Neural cell (in vitro differentiated cells): ENCODE results near the gene SUFU. TPM values are rescaled to one million over a fixed set of nuclear protein-coding genes. Genes with fewer than 3 reads are reported as not detected.
A peak's percentile ranks its signal among the peaks of the same experiment; 100 is the strongest.

ENCODE experiments used
- H2AFZ ChIP-seq: fragments of 200-600, 300-800 bp; sonication (generic), shearing (Covaris generic); 2 replicates; pipeline ENCODE4 v1.6.0; 2014; ENCODE audit warnings: low read depth, mild to moderate bottlenecking, antibody characterized with exemption, low read length, moderate library complexity
- H3F3A ChIP-seq: fragments of 200-600 bp; shearing (Covaris generic); 2 replicates; pipeline ENCODE4 v1.6.1; 2016; ENCODE audit warnings: mild to moderate bottlenecking, moderate library complexity, mixed read lengths, antibody characterized with exemption, low read length; ENCODE audit not compliant: insufficient read depth, poor library complexity, severe bottlenecking
- H3K27ac ChIP-seq: fragments of 200-600, 300-800 bp; sonication (generic), shearing (Covaris generic); 2 replicates; pipeline ENCODE4 v1.5.1; 2014; ENCODE audit warnings: mild to moderate bottlenecking, low read length, moderate library complexity
- H3K27me3 ChIP-seq: fragments of 300-800, 200-600 bp; sonication (generic), shearing (Covaris generic); 2 replicates; pipeline ENCODE4 v1.6.0; 2014; ENCODE audit warnings: mild to moderate bottlenecking, low read depth, low read length, moderate library complexity; ENCODE audit not compliant: insufficient read depth
- H3K36me3 ChIP-seq: fragments of 300-800, 200-600 bp; sonication (generic), shearing (Covaris generic); 2 replicates; pipeline ENCODE4 v1.5.1; 2014; ENCODE audit warnings: mild to moderate bottlenecking, antibody characterized with exemption, low read length, moderate library complexity; ENCODE audit not compliant: insufficient read depth
- H3K4me2 ChIP-seq: fragments of 300-800, 200-600 bp; sonication (generic), shearing (Covaris generic); 2 replicates; pipeline ENCODE4 v1.6.0; 2014; ENCODE audit warnings: mild to moderate bottlenecking, low read length
- H3K4me3 ChIP-seq: fragments of 300-800, 200-600 bp; sonication (generic), shearing (Covaris generic); 2 replicates; pipeline ENCODE4 v1.5.1; 2014; ENCODE audit warnings: mild to moderate bottlenecking, low read length, moderate library complexity
- H3K79me2 ChIP-seq: fragments of 200-600 bp; shearing (Covaris generic); replicated peaks from 2 replicates; pipeline ENCODE4 v1.6.0; 2014; ENCODE audit warnings: mild to moderate bottlenecking, low read length, moderate library complexity; ENCODE audit not compliant: insufficient read depth
- H3K9ac ChIP-seq: fragments of 300-800, 200-600 bp; sonication (generic), shearing (Covaris generic); 2 replicates; pipeline ENCODE4 v1.6.1; 2016; ENCODE audit warnings: mild to moderate bottlenecking, low read length, mixed read lengths
- H3K9me2 ChIP-seq: fragments of 200-600 bp; shearing (Covaris generic); 2 replicates; pipeline ENCODE4 v1.6.1; 2016; ENCODE audit warnings: mild to moderate bottlenecking, low read length, mixed read lengths; ENCODE audit not compliant: insufficient read depth
- H3K9me3 ChIP-seq: fragments of 200-600, 300-800 bp; sonication (generic), shearing (Covaris generic); 2 replicates; pipeline ENCODE4 v1.6.1; 2016; ENCODE audit warnings: mild to moderate bottlenecking, mixed run types, low read length, moderate library complexity, mixed read lengths
- H4K20me1 ChIP-seq: fragments of 200-600 bp; shearing (Covaris generic); 2 replicates; pipeline ENCODE4 v1.6.1; 2016; ENCODE audit warnings: mild to moderate bottlenecking, mixed run types; ENCODE audit not compliant: insufficient read depth
- CTCF ChIP-seq: fragments of 450-650 bp; IDR thresholded peaks from 2 replicates; pipeline ENCODE4 v1.5.1; 2014; ENCODE audit warnings: antibody characterized with exemption, mild to moderate bottlenecking, moderate library complexity; ENCODE audit not compliant: poor library complexity, severe bottlenecking
- EP300 ChIP-seq: fragments of 450-650 bp; conservative IDR thresholded peaks from 2 replicates; pipeline ENCODE4 v1.6.1; 2014; ENCODE audit warnings: antibody characterized with exemption, mild to moderate bottlenecking, moderate library complexity; ENCODE audit not compliant: poor library complexity, severe bottlenecking
- EZH2 ChIP-seq: fragments of 200-600, 300-800 bp; shearing (Covaris generic), sonication (generic); IDR thresholded peaks from 2 replicates; pipeline ENCODE4 v1.6.1; 2014; ENCODE audit warnings: antibody characterized with exemption, low read length, borderline replicate concordance, mild to moderate bottlenecking; ENCODE audit not compliant: insufficient read depth, poor library complexity, severe bottlenecking
- MXI1 ChIP-seq: fragments of 450-650 bp; conservative IDR thresholded peaks from 2 replicates; pipeline ENCODE4 v1.6.1; 2014; ENCODE audit warnings: antibody characterized with exemption, mild to moderate bottlenecking; ENCODE audit not compliant: poor library complexity, severe bottlenecking
- POLR2AphosphoS5 ChIP-seq: IDR thresholded peaks from 2 replicates; pipeline ENCODE4 v1.6.1; 2012
- RAD21 ChIP-seq: fragments of 450-650 bp; conservative IDR thresholded peaks from 2 replicates; pipeline ENCODE4 v1.6.1; 2014; ENCODE audit warnings: antibody characterized with exemption, mild to moderate bottlenecking, moderate library complexity
- REST ChIP-seq: IDR thresholded peaks from 2 replicates; pipeline ENCODE4 v1.6.1; 2012; ENCODE audit warnings: borderline replicate concordance
- SMC3 ChIP-seq: fragments of 450-650 bp; conservative IDR thresholded peaks from 2 replicates; pipeline ENCODE4 v1.6.1; 2014; ENCODE audit warnings: antibody characterized with exemption, mild to moderate bottlenecking, moderate library complexity; ENCODE audit not compliant: poor library complexity
- TAF1 ChIP-seq: IDR thresholded peaks from 2 replicates; pipeline ENCODE4 v1.6.1; 2012; ENCODE audit warnings: low read depth
- polyA plus RNA-seq: library from polyadenylated mRNA; depleted of rRNA; stranded (reverse); fragments of >200 nt; gene quantifications from 2 replicates; pipeline ENCODE4 v1.2.3, GENCODE V29; 2014

The SUFU gene
- polyA plus RNA-seq, 1 donor from 2014 or later: 4.8 TPM

- Histone ChIP-seq H3K4me3 (peak overlapping the region; percentile 44), H2AFZ (no peak overlapping the region), H4K20me1 (no peaks in the 10 kb centered on the region), H3K4me2 (no peak overlapping the region), H3K36me3 (no peaks in the 10 kb centered on the region), H3K27ac (peak overlapping the region; percentile 68), H3K9ac (peak overlapping the region; percentile 49), H3K9me3 (no peaks in the 10 kb centered on the region), H3F3A (no peaks in the 10 kb centered on the region), H3K79me2 (no peaks in the 10 kb centered on the region), H3K9me2 (no peaks in the 10 kb centered on the region), H3K27me3 (no peaks in the 10 kb centered on the region)
- peak; percentile 21 for TF ChIP-seq POLR2AphosphoS5
- TF ChIP-seq EZH2: no peak
These were observed 167.2 kb downstream of the SUFU start for GRCh38 chr10:102670871-102671434.

GRCh38 chr10:102673236-102673818 is 169.6 kb downstream of the SUFU start:
- H3K36me3 ChIP-seq: no peaks in the 10 kb centered on the region
- no peaks in the 10 kb centered on the region for H3K9me3 ChIP-seq
- H2AFZ ChIP-seq: no peak overlapping the region
- peaks cover 5% of the 10 kb centered on the region for H3F3A ChIP-seq
- no peaks in the 10 kb centered on the region for H3K9me2 ChIP-seq
- H3K4me3 ChIP-seq: peak overlapping the region; percentile 61
- peak overlapping the region; percentile 95 for H3K27ac ChIP-seq
- TF ChIP-seq SMC3 (no peak), EP300 (no peak), POLR2AphosphoS5 (peak; percentile 18), TAF1 (no peak), MXI1 (no peak), REST (no peak)
- peak overlapping the region; percentile 81 for H3K4me2 ChIP-seq
- H3K9ac ChIP-seq: peak overlapping the region; percentile 76
- H3K79me2 ChIP-seq: no peaks in the 10 kb centered on the region
- no peaks in the 10 kb centered on the region for H4K20me1 ChIP-seq
- no peaks in the 10 kb centered on the region for H3K27me3 ChIP-seq

GRCh38 chr10:102673819-102674511 is 170.2 kb downstream of the SUFU start:
- no peaks in the 10 kb centered on the region for H3K27me3 ChIP-seq
- peak overlapping the region; percentile 95 for H3K27ac ChIP-seq
- H3K9me3 ChIP-seq: no peaks in the 10 kb centered on the region
- peaks cover 5% of the 10 kb centered on the region for H3F3A ChIP-seq
- peak overlapping the region; percentile 76 for H3K9ac ChIP-seq
- no peaks in the 10 kb centered on the region for H3K36me3 ChIP-seq
- H4K20me1 ChIP-seq: no peaks in the 10 kb centered on the region
- peak overlapping the region; percentile 61 for H3K4me3 ChIP-seq
- H3K79me2 ChIP-seq: no peaks in the 10 kb centered on the region
- no peaks in the 10 kb centered on the region for H3K9me2 ChIP-seq
- no peak for TF ChIP-seq SMC3
- peak; percentile 67 for TF ChIP-seq REST
- no peak for TF ChIP-seq RAD21
- no peak for TF ChIP-seq CTCF
- TF ChIP-seq POLR2AphosphoS5: peak; percentile 67
- peak; percentile 34 for TF ChIP-seq EP300
- TF ChIP-seq MXI1: peak; percentile 19
- peak overlapping the region; percentile 81 for H3K4me2 ChIP-seq
- peak overlapping the region; percentile 16 for H2AFZ ChIP-seq
